Measurements from ENCODE around the gene ARSJ.

GRCh38 chr4:113955948-113956347, 23.5 kb downstream of the ARSJ start:
- TF ChIP-seq SP1 (IDR thresholded peaks at IDR 0.05): no peak
- no peak for TF ChIP-seq FOXM1 (IDR thresholded peaks at IDR 0.05; ENCODE audit: borderline replicate concordance)
- no peak for TF ChIP-seq FOXK2 (IDR thresholded peaks at IDR 0.05)
- TF ChIP-seq BHLHE40 (IDR thresholded peaks at IDR 0.05; ENCODE audit: borderline replicate concordance): no peak
- TF ChIP-seq FOXA1 (IDR thresholded peaks at IDR 0.05): no peak
- no peak for TF ChIP-seq TARDBP (IDR thresholded peaks at IDR 0.05)
- no peak for TF ChIP-seq SUZ12 (IDR thresholded peaks at IDR 0.05)
- no peak for TF ChIP-seq ELF4 (IDR thresholded peaks at IDR 0.05)
